NCI-H1436 treated with DMSO at 0.1 percent for 48 hours (cell line): Measurements from ENCODE around the gene ACOXL.

Source experiments
- DNase-seq: peaks from one replicate; lab custom pipeline; 2025; lab: John Stamatoyannopoulos, UW

Gene ACOXL

GRCh38 chr2:111135910-111136297 is 403.5 kb downstream of the ACOXL start:
- DNase-seq = no peak

- no peak for DNase-seq
Measured at GRCh38 chr2:111138839-111139238, 406.5 kb downstream of the ACOXL start.

- DNase-seq = no peak
Measured at GRCh38 chr2:111139637-111140317, 407.4 kb downstream of the ACOXL start.

- no peak for DNase-seq
Measured at GRCh38 chr2:111140815-111141214, 408.4 kb downstream of the ACOXL start.

- DNase-seq = no peak
Measured at GRCh38 chr2:111142101-111142500, 409.7 kb downstream of the ACOXL start.

DNA sequence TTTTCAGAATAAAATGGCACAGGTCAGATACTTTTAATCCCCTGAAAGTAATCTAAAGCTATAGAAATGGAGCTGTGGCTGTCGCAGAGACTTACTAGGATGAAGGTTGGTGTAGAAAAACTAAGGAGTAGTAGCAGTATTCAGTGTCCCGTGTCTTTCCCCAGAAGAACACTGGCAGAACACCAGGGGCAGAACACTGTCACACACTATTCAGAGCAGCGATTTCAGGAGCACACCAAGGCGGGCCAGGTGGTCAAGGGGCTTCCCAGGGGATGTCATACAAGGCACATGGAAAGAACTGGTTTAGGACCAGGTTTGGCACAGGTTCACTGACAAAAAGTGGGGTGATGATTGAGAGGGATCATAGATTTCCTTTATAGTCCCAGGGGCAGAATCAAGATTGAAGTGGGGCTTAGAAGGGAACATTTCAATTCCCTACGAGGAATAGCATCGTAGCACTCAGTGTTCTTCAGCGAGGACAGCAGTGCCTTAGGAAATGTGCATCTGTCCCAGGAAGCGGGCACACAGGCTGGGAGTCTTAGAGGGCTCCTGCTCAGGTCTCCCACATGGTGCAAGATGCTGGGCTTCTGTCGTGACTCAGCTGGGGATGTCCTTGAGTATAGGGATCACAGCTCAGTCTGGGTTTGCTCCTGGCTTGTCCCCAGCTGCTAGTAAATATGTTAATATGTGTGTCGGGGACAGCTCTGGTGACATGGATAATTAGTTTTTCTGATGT is 410.9 kb downstream of the ACOXL start:
- DNase-seq = no peak

- DNase-seq = no peak
Measured at GRCh38 chr2:111143843-111144198, 411.4 kb downstream of the ACOXL start.

GRCh38 chr2:111145103-111145760 is 412.9 kb downstream of the ACOXL start:
- DNase-seq = no peak

DNA sequence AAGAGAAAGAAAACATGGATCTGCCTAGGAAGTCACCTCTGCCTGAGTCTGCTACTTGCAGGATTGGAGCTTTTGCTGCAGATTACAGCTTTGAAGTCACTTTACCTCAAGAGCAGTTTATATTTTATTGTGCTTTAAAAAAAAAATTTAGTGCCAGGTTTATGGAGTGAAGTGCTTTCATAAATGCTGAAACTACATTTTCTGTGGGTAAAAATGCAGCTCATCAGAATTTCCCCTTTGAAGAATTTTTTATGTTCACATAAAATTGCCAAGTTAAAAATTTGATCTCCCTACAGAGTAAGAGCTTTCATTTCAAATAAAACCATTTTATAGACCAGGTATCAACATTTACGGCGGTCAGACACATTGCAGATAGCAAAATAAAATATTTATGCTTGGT is 413.6 kb downstream of the ACOXL start:
- DNase-seq = no peak

GRCh38 chr2:111148225-111148873 is 416.0 kb downstream of the ACOXL start:
- DNase-seq = no peak

DNA sequence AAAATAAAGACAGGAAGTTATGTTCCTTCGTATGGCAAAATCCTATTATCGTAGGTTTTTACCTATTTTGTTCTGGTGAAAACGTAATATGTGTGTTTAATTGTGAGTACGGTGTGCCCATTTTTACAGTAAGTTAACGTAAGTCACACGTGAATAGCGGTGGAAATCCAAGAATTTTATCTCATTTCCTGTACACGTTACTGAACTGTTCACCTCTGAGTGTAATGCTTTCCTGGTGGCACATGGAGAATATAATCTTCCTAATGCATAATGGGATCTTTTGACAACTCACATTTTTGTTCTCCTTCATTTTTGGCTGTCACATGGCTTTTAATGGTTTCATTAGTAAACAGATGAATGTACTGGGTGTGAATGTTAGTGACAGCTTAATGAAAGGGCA is 416.6 kb downstream of the ACOXL start:
- DNase-seq = no peak

- DNase-seq = no peak
Measured at GRCh38 chr2:111149882-111150455, 417.6 kb downstream of the ACOXL start.

- no peak for DNase-seq
Measured at GRCh38 chr2:111154758-111155157, 422.4 kb downstream of the ACOXL start.

DNA sequence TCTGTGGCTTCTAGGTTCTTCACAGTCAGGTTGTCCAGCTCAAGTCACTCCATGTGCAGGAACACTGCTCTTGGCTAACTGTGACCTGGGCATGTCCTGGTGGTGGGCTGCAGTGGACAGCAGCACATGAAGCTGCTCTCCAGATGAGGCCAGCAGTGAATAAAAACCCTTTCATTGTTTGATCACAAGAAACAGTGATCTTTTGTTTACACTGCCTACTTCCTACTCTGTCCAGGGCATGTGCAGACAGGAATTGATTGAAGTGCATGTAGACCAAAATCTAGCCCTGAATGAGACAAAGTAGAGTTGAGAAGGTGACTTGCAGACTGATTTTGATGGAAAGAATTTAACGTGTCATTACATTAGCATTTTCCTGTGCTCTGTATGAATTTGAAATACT is 423.2 kb downstream of the ACOXL start:
- DNase-seq = no peak

GRCh38 chr2:111156529-111156928 is 424.2 kb downstream of the ACOXL start:
- no peak for DNase-seq

- DNase-seq = no peak
Measured at GRCh38 chr2:111157071-111157661, 424.8 kb downstream of the ACOXL start.

DNA sequence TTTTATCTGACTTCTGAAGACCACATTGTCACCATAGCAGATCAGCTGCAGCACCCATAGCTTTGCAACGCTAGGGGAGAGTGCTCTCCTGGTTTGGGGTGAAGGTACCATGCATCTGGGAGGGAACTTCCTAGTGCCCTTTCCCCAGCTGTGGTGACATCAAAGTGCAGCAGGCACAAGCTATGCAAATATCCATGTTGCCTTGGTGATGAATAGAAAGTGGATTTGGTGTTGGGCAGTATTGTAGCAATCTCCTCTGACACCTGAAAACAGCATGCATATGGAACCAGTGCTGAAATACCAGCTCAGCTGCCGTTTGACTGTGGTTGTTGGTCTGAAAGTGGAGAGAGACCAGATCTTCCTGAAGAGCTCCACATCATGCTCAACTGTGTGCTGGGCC is 425.4 kb downstream of the ACOXL start:
- DNase-seq = no peak

DNA sequence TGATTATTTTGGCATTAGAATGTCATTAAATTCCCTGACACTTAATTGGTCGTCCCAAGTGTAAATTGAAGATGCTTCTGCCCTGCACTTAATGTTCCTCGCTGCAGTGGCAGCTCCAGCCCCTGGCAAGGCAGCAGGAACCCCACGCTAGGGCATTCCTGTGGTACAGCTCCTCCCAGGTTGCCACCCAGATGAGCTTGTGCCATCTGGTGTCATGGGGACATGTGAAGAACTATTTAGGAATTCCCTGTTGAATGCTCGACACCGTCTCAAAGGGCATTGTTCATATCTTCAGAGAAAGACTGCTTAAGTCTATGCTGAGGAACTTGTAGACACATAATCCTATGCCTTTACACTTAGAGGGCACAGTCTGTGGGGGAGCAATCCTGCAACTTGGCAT is 427.3 kb downstream of the ACOXL start:
- no peak for DNase-seq

DNA sequence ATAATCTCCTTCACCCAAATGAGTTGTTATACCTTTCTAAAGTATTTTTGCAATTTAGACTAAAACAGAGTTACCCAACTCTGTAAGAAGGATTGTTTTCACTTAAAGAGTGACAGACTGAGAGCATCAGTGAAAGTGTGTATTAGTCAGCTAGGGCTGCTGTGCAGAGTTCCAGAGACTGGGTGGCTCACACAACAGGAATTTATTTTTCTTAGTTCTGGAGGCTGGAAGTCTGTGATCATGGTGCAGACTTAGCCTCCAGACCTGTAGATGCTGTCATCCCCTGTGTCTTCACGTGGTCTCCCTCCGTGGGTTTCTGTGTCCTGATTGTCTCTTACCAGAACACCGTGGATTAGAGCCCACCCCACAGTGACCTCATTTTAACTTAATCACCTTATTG is 428.4 kb downstream of the ACOXL start:
- DNase-seq = no peak

GRCh38 chr2:111161971-111162370 is 429.6 kb downstream of the ACOXL start:
- DNase-seq = no peak

DNA sequence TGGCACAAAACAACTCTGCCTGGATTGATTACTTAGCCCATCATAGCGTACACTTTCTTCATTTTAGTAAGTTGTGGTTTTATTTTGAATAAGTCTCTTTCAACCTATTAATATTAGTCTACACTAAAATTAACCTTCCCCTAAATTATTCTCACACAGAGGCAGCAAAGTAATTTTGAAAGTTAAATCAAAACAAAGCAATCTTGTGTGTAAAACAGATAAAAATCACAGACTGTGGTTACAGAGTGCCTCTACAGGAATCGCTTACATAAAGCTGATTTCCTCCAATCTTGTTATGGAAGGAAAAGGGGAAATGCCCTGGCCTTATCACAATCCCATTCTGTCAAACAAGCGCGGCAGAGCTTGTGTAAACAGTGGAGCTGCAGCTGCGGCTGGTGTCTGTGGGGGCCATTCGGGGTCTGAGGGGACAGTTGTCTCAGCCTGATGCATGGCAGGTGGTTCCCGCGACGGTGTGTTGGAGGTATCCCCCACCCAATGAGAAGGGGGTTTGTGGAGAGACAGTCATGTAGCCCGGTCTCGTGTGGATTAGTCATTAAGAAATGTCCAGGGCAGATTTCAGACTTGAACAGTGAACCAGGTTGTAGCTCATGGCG is 430.5 kb downstream of the ACOXL start:
- no peak for DNase-seq

DNA sequence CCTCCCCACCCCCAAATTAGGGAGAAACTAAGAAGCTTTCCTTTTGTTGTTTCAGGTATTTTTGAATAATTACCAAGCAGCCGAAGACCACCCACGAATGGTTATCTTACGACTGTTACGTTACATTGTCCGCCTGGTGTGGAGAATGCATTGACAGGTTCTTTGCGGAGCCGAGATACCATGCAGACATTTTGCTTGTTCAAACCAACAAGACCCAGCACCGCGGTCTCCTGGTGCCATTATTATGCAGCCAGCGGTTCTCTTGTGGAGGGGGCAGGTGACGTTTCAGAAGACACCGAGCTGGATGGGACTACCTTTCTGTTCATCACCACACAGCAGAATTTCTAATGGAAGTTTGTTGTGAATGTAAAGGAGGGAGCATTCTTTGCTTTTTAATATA is 431.7 kb downstream of the ACOXL start:
- DNase-seq = no peak
